Stomach (tissue), 4 donors: ENCODE measurements around the gene POU3F3.

Experiments used
- CTCF ChIP-seq, 7 experiments: fragments of 450-650 bp in 4 of 7; fragments of 200-600 bp in 3 of 7; sonication (generic) in 3 of 7; IDR thresholded peaks; one replicate each; pipeline ENCODE4 v1.5.1; 2016 to 2019; ENCODE audit warnings: antibody characterized with exemption in 7 of 7, control low read depth in 2 of 7, mild to moderate bottlenecking in 1 of 7
- EP300 ChIP-seq: sonication (generic); formaldehyde crosslinking; IDR thresholded peaks from one replicate; pipeline ENCODE4 v1.6.1; 2017; ENCODE audit warnings: antibody characterized with exemption
- POLR2A ChIP-seq, 4 donors: fragments of 450-650 bp; IDR thresholded peaks; one replicate each; pipeline ENCODE4 v1.6.1; 2016; ENCODE audit warnings: antibody characterized with exemption in 4 of 4, control low read depth in 2 of 4, mild to moderate bottlenecking in 1 of 4, moderate library complexity in 1 of 4
- POLR2AphosphoS5 ChIP-seq, 3 donors: sonication (generic); formaldehyde crosslinking; IDR thresholded peaks; one replicate each; pipeline ENCODE4 v1.6.1; 2016; ENCODE audit warnings: antibody characterized with exemption in 3 of 3

- TF ChIP-seq POLR2AphosphoS5 (IDR thresholded peaks at IDR 0.05) (no peak), CTCF (IDR thresholded peaks at IDR 0.05) (no peak), POLR2A (IDR thresholded peaks at IDR 0.05) (no peak), EP300 (no peak)
Measured at GRCh38 chr2:104834431-104835153, 19.3 kb upstream of the POU3F3 start.
